Progenitor cell of endocrine pancreas (in vitro differentiated cells): Measurements from ENCODE around the gene GCAT. TPM values are rescaled to one million over a fixed set of nuclear protein-coding genes. Genes with fewer than 3 reads are reported as not detected.
A peak's percentile ranks its signal among the peaks of the same experiment; 100 is the strongest.

ENCODE experiments used
- DNase-seq: peaks from one replicate; pipeline ENCODE4 v3.0.0; 2021; ENCODE audit warnings: low spot score; ENCODE audit not compliant: unreplicated experiment
- H3K27ac Mint-ChIP-seq: 2 replicates; pipeline ENCODE4 v1.8.0; 2021; ENCODE audit warnings: mild to moderate bottlenecking, moderate library complexity, mixed read lengths
- H3K27me3 Mint-ChIP-seq: 2 replicates; pipeline ENCODE4 v1.8.0; 2021; ENCODE audit warnings: mixed read lengths
- H3K36me3 Mint-ChIP-seq: 2 replicates; pipeline ENCODE4 v1.8.0; 2022; ENCODE audit warnings: mixed read lengths; ENCODE audit not compliant: insufficient read depth
- H3K4me1 Mint-ChIP-seq: 2 replicates; pipeline ENCODE4 v1.8.0; 2021; ENCODE audit warnings: low read depth, mixed read lengths
- H3K4me3 Mint-ChIP-seq: 2 replicates; pipeline ENCODE4 v1.8.0; 2021; ENCODE audit warnings: low read depth, mild to moderate bottlenecking, moderate library complexity, mixed read lengths
- H3K9me3 Mint-ChIP-seq: 2 replicates; pipeline ENCODE4 v1.8.0; 2021; ENCODE audit warnings: low read depth, mixed read lengths
- CTCF ChIP-seq: fragments of 200-600 bp; sonication (generic); IDR thresholded peaks from one replicate; pipeline ENCODE4 v1.5.0; 2021; ENCODE audit warnings: antibody characterized with exemption, mild to moderate bottlenecking; ENCODE audit not compliant: unreplicated experiment
- total RNA-seq: library from RNA; stranded (reverse); gene quantifications from 2 replicates; pipeline ENCODE4 v1.2.1, GENCODE V29; 2021

The GCAT gene
- total RNA-seq, 1 donor from 2014 or later: 20.2 TPM

GRCh38 chr22:37852418-37852817, 44.7 kb downstream of the GCAT start:
- H3K4me3 Mint-ChIP-seq: no peak overlapping the region
- no peak for DNase-seq
- H3K36me3 Mint-ChIP-seq: peaks cover 31% of the 10 kb centered on the region
- no peaks in the 10 kb centered on the region for H3K9me3 Mint-ChIP-seq
- no peaks in the 10 kb centered on the region for H3K27me3 Mint-ChIP-seq
- H3K27ac Mint-ChIP-seq: peak overlapping the region; percentile 25
- TF ChIP-seq CTCF: no peak
- peaks cover 16% of the 10 kb centered on the region for H3K4me1 Mint-ChIP-seq

GRCh38 chr22:37854946-37855345, 47.2 kb downstream of the GCAT start:
- Mint-ChIP-seq H3K36me3 (peaks cover 38% of the 10 kb centered on the region), H3K27ac (no peak overlapping the region), H3K4me3 (no peak overlapping the region), H3K9me3 (no peaks in the 10 kb centered on the region), H3K4me1 (peaks cover 7% of the 10 kb centered on the region), H3K27me3 (no peaks in the 10 kb centered on the region)
- TF ChIP-seq CTCF: no peak
- no peak for DNase-seq

- H3K27ac Mint-ChIP-seq: no peak overlapping the region
- no peaks in the 10 kb centered on the region for H3K9me3 Mint-ChIP-seq
- no peaks in the 10 kb centered on the region for H3K27me3 Mint-ChIP-seq
- H3K36me3 Mint-ChIP-seq: peaks cover 38% of the 10 kb centered on the region
- no peak overlapping the region for H3K4me3 Mint-ChIP-seq
- no peak for TF ChIP-seq CTCF
- no peak for DNase-seq
- peaks cover 6% of the 10 kb centered on the region for H3K4me1 Mint-ChIP-seq
Observed at GRCh38 chr22:37855462-37855861, 47.7 kb downstream of the GCAT start.

GRCh38 chr22:37860796-37861421, 53.2 kb downstream of the GCAT start:
- Mint-ChIP-seq H3K27ac (peak overlapping the region; percentile 54), H3K4me1 (peaks cover 3% of the 10 kb centered on the region), H3K36me3 (peaks cover 34% of the 10 kb centered on the region), H3K4me3 (no peak overlapping the region), H3K27me3 (no peaks in the 10 kb centered on the region), H3K9me3 (no peaks in the 10 kb centered on the region)
- no peak for TF ChIP-seq CTCF
- DNase-seq: no peak

GRCh38 chr22:37862570-37863325, 55.0 kb downstream of the GCAT start:
- TF ChIP-seq CTCF: no peak
- H3K27me3 Mint-ChIP-seq: no peaks in the 10 kb centered on the region
- H3K4me1 Mint-ChIP-seq: peaks cover 3% of the 10 kb centered on the region
- H3K36me3 Mint-ChIP-seq: peaks cover 33% of the 10 kb centered on the region
- no peak for DNase-seq
- no peak overlapping the region for H3K4me3 Mint-ChIP-seq
- no peaks in the 10 kb centered on the region for H3K9me3 Mint-ChIP-seq
- peak overlapping the region; percentile 29 for H3K27ac Mint-ChIP-seq
